Tibial nerve (tissue), 4 donors: ENCODE data around the gene NOS1AP. TPM values are rescaled to one million over a fixed set of nuclear protein-coding genes. Genes with fewer than 3 reads are reported as not detected.

Experiments used
- DNase-seq, 2 donors: peaks; one replicate each; pipeline ENCODE4 v3.0.0-alpha.2; 2019; ENCODE audit warnings: low spot score in 2 of 2
- H3K27ac ChIP-seq, 4 donors: fragments of 200-600 bp; sonication (generic) in 3 of 4; one replicate each; pipeline ENCODE4 v1.5.1; 2017 to 2019; ENCODE audit warnings: mild to moderate bottlenecking in 1 of 4
- H3K27me3 ChIP-seq, 2 donors: fragments of 200-600 bp; sonication (generic) in 1 of 2; one replicate each; pipeline versions ENCODE4 v1.5.1 to v1.6.0; 2017 to 2019
- H3K36me3 ChIP-seq, 3 donors: fragments of 200-600 bp; sonication (generic); one replicate each; pipeline ENCODE4 v1.5.1; 2018 to 2019
- H3K4me1 ChIP-seq, 4 donors: fragments of 200-600 bp; sonication (generic) in 3 of 4; one replicate each; pipeline ENCODE4 v1.5.1; 2017 to 2019
- H3K4me3 ChIP-seq, 4 donors: fragments of 200-600 bp; sonication (generic) in 3 of 4; one replicate each; pipeline ENCODE4 v1.5.1; 2017 to 2019; ENCODE audit warnings: mild to moderate bottlenecking in 1 of 4, moderate library complexity in 1 of 4
- H3K9me3 ChIP-seq, 4 donors: fragments of 200-600 bp; sonication (generic) in 3 of 4; one replicate each; pipeline ENCODE4 v1.5.1; 2017 to 2019
- EP300 ChIP-seq, 2 donors: sonication (generic); formaldehyde crosslinking; IDR thresholded peaks; one replicate each; pipeline ENCODE4 v1.6.1; 2017; ENCODE audit warnings: antibody characterized with exemption in 2 of 2, mild to moderate bottlenecking in 1 of 2
- POLR2A ChIP-seq, 2 donors: fragments of 450-650 bp; IDR thresholded peaks; one replicate each; pipeline ENCODE4 v1.6.1; 2017; ENCODE audit warnings: antibody characterized with exemption in 2 of 2, mild to moderate bottlenecking in 2 of 2, moderate library complexity in 2 of 2
- WGBS, 2 donors: methylation state at CpG; one replicate each; pipeline ENCODE4 v1.1.5; 2018; 5-methylcytosine and 5-hydroxymethylcytosine counted together
- total RNA-seq, 4 donors: library from RNA; depleted of rRNA; stranded (reverse); fragments of >200 nt; gene quantifications; one replicate each; pipeline ENCODE4 v1.1.0, GENCODE V29; 2016
- TF ChIP-seq, protein P1 (sequence below), 5 experiments: fragments of 200-600 bp in 3 of 5; fragments of 450-650 bp in 2 of 5; sonication (generic) in 3 of 5; IDR thresholded peaks; one replicate each; pipeline ENCODE4 v1.5.1; 2016 to 2019; ENCODE audit warnings: antibody characterized with exemption in 5 of 5, mild to moderate bottlenecking in 3 of 5, moderate library complexity in 2 of 5

Gene NOS1AP
- total RNA-seq, 4 donors from 2014 or later: 2.7 to 11.2 (median 5.3) TPM

DNA sequence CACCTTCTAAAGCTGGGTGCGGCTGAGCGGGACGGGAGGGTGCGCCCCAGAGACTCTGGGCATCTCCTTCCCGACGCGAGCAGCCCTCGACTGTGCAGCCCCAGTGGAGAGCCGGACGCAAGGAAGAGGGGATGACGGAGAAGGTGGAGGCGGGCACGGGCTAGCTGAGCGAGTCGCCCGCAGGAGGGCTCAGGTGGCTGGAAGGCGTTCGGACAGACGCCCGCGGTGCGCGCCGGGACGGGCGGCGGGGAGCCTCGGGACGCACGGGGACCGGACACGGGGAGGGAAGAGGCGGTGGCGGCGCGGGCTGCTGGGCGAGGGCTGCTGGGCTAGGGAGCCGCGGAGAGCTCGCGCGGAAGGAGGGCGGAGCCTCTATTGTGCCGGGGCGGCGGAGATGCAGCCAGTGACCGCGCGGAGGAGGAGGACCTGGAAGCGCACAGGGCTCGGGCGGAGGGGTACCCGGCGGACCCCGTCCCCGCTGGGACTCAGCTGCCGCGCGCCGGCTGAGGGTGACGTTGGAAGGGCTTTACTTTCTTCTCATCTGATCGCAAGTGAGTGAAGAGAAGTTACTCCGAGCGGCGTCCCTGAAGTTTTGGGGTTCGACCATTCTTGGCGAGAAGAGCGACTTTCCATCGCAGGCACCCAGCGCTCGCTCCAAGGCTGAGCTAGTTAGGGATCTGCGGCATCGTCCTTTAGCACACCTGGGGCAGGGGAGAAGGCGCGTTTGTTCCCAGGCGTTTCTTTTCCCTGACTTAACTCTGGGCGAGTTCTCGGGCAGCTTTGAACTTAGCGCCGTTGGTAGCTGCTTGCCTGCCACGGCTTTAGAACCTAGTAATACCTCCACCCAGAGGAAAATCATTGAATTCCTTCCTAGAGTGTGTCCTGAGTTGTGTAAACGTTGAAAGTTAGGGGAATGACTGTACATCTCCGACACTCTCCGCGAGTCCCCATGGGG lies 45.7 kb upstream of the NOS1AP start, which contains the start of gene OLFML2B:
Gene OLFML2B (minus strand): TSS at position 323 of the 955 bp plus-strand sequence. CDS start 439 bp downstream, outside the sequence.
- 0% methylated on average over 57 to 61 of the region's 85 CpGs for WGBS, 2 donors
- peaks cover 0 to 46% (median 20%) of the 10 kb centered on the region in 4 donors for H3K4me1 ChIP-seq
- H3K27ac ChIP-seq: peak within 1 kb of the TSS; percentile 51 to 89 (median 78)
- no peaks in the 10 kb centered on the region for H3K9me3 ChIP-seq
- H3K27me3 ChIP-seq: no peaks in the 10 kb centered on the region
- peak within 1 kb of the TSS; percentile 43 to 80 (median 60) for H3K4me3 ChIP-seq
- no peaks in the 10 kb centered on the region for H3K36me3 ChIP-seq
- TF ChIP-seq EP300 (IDR thresholded peaks at IDR 0.05): peak in 1 of 2 donors; percentile 72
- TF ChIP-seq, protein P1, sequence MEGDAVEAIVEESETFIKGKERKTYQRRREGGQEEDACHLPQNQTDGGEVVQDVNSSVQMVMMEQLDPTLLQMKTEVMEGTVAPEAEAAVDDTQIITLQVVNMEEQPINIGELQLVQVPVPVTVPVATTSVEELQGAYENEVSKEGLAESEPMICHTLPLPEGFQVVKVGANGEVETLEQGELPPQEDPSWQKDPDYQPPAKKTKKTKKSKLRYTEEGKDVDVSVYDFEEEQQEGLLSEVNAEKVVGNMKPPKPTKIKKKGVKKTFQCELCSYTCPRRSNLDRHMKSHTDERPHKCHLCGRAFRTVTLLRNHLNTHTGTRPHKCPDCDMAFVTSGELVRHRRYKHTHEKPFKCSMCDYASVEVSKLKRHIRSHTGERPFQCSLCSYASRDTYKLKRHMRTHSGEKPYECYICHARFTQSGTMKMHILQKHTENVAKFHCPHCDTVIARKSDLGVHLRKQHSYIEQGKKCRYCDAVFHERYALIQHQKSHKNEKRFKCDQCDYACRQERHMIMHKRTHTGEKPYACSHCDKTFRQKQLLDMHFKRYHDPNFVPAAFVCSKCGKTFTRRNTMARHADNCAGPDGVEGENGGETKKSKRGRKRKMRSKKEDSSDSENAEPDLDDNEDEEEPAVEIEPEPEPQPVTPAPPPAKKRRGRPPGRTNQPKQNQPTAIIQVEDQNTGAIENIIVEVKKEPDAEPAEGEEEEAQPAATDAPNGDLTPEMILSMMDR (IDR thresholded peaks at IDR 0.05): peak in 3 of 5 experiments; percentile 32 to 42 (median 34)
- TF ChIP-seq POLR2A (IDR thresholded peaks at IDR 0.05): peak; percentile 45 to 56
- DNase-seq: peak; percentile 57 to 58

DNA sequence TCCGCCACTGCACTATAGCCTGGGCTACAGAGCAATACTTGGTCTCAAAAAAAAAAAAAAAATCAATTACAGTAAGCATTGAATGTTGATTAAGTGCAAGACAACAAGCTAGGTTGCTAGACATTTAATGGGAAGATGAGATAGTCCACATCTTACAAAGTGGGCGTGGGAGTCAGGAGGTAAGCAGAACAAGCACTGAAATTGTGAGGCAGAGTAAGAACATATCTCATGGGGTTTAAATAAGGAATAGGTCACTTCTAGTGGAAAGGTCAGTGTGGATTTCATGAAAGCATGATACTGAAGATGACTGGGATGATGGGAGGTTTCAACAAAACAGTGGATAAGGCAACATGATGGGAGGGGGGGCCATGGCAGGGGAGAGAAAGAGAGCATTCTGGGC lies 44.0 kb upstream of the NOS1AP start:
- Histone ChIP-seq H3K4me1 (peaks cover 0 to 35% (median 12%) of the 10 kb centered on the region in 4 donors), H3K27me3 (no peaks in the 10 kb centered on the region), H3K27ac (no peak overlapping the region), H3K36me3 (no peaks in the 10 kb centered on the region), H3K9me3 (no peaks in the 10 kb centered on the region), H3K4me3 (no peak overlapping the region)
- 94 to 95% methylated on average over 2 of the region's 2 CpGs for WGBS, 2 donors
- TF ChIP-seq, protein P1 (IDR thresholded peaks at IDR 0.05): no peak
- TF ChIP-seq POLR2A (IDR thresholded peaks at IDR 0.05): no peak
- no peak for DNase-seq

DNA sequence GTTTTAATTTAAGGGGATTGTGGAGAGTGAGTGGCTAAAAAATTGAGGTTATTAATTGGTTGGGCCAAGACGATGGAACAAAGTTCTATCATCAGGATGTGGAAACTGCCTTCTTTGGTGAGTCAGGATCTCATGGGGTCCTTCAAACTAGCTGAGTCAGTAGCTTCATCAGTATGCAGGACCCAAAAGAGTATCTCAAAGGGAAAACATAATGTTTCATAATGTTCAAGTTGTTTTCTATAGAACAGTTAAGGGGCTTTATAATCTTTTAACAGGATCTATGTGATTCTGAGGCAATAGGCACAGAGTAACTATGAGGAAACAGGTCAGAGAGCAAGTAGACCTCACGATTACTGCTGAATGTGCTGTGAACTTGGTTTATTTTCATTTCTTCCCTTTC lies 42.6 kb upstream of the NOS1AP start:
- Histone ChIP-seq H3K36me3 (no peaks in the 10 kb centered on the region), H3K27ac (no peak overlapping the region), H3K27me3 (no peaks in the 10 kb centered on the region)

DNA sequence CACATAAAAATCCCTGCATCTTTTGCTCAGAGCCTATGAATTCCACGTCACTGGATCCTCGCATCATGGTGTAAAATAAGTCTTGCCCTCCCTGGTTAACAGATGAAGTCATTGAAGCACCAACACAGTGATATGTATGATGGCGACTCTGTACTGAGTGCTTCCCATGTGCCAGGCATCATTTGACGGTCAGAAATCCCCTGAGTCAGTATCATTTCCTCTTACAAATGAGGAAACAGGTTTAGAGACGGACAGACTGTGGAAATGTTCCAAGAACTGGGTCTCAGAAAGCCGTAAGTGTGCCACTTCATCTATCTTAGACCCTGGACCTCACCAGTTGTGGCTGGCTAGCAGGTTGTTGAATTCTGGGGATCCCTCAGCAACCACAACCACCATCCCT lies 40.8 kb upstream of the NOS1AP start:
- Histone ChIP-seq H3K9me3 (no peaks in the 10 kb centered on the region), H3K4me1 (peaks cover 0 to 14% (median 1%) of the 10 kb centered on the region in 4 donors), H3K4me3 (no peak overlapping the region), H3K27me3 (no peaks in the 10 kb centered on the region), H3K36me3 (no peaks in the 10 kb centered on the region), H3K27ac (no peak overlapping the region)
- WGBS, 2 donors: 70 to 71% methylated on average over 6 of the region's 6 CpGs
- TF ChIP-seq EP300 (IDR thresholded peaks at IDR 0.05) (peak in 1 of 2 donors; percentile 48), POLR2A (IDR thresholded peaks at IDR 0.05) (no peak)
- TF ChIP-seq, protein P1 (IDR thresholded peaks at IDR 0.05): no peak
- no peak for DNase-seq

More for the DNA sequence above, 42.6 kb upstream of the NOS1AP start:
- Histone ChIP-seq H3K4me3 (no peak overlapping the region), H3K9me3 (no peaks in the 10 kb centered on the region), H3K4me1 (peaks cover 0 to 21% (median 6%) of the 10 kb centered on the region in 4 donors)
- no peak for DNase-seq
- TF ChIP-seq, protein P1 (IDR thresholded peaks at IDR 0.05): no peak
- TF ChIP-seq EP300 (IDR thresholded peaks at IDR 0.05) (no peak), POLR2A (IDR thresholded peaks at IDR 0.05) (no peak)
- 69 to 73% methylated on average over 2 of the region's 2 CpGs for WGBS, 2 donors

DNA sequence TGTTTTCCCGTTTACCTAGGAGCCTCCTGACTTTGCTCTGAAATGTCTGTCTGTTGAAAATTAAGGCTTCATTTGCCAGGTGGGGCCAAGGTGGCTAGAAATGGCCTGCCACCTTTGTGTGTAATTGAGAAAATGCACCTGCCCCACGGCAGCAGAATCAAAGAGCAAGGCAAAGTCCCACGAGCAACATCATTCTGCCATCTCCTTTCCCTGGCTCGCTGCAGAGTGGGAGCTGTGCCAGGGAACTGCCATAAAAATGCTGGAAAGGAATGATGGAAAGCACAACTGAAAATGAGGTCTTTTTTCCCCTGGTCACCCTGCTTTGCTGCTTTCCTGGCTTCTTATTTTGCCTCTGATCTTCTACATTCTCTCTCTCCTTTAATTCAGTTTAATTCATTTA lies 40.3 kb upstream of the NOS1AP start:
- H3K4me3 ChIP-seq: no peak overlapping the region
- 22 to 32% methylated on average over 4 of the region's 4 CpGs for WGBS, 2 donors
- no peaks in the 10 kb centered on the region for H3K27me3 ChIP-seq
- peaks cover 0 to 12% (median 0%) of the 10 kb centered on the region in 4 donors for H3K4me1 ChIP-seq
- TF ChIP-seq, protein P1 (IDR thresholded peaks at IDR 0.05): no peak
- no peak for TF ChIP-seq POLR2A (IDR thresholded peaks at IDR 0.05)
- no peaks in the 10 kb centered on the region for H3K36me3 ChIP-seq
- no peaks in the 10 kb centered on the region for H3K9me3 ChIP-seq
- no peak for DNase-seq
- no peak overlapping the region for H3K27ac ChIP-seq
